ENCODE results near the gene PHACTR3.

The PHACTR3 gene

GRCh38 chr20:59828125-59829053 lies 224.0 kb downstream of the PHACTR3 start:
- TF ChIP-seq CTCF (conservative IDR thresholded peaks at IDR 0.05; ENCODE audit: control insufficient read depth, insufficient read depth, low read depth, low read length) = no peak
- H3K4me3 ChIP-seq (ENCODE audit: control insufficient read depth, low read depth, low read length) = no peak overlapping the region
- no peak for DNase-seq (ENCODE audit: low read depth)

- TF ChIP-seq CTCF (conservative IDR thresholded peaks at IDR 0.05; ENCODE audit: control insufficient read depth, insufficient read depth, low read depth, low read length) = no peak
- DNase-seq (ENCODE audit: low read depth) = no peak
- H3K4me3 ChIP-seq (ENCODE audit: control insufficient read depth, low read depth, low read length) = no peak overlapping the region
Observed at GRCh38 chr20:59829054-59829785, 224.9 kb downstream of the PHACTR3 start.

GRCh38 chr20:59829786-59830664 lies 225.7 kb downstream of the PHACTR3 start:
- H3K4me3 ChIP-seq (ENCODE audit: control insufficient read depth, low read depth, low read length) = no peak overlapping the region
- no peak for TF ChIP-seq CTCF (conservative IDR thresholded peaks at IDR 0.05; ENCODE audit: control insufficient read depth, insufficient read depth, low read depth, low read length)
- no peak for DNase-seq (ENCODE audit: low read depth)

- TF ChIP-seq CTCF (conservative IDR thresholded peaks at IDR 0.05; ENCODE audit: control insufficient read depth, insufficient read depth, low read depth, low read length) = no peak
- H3K4me3 ChIP-seq (ENCODE audit: control insufficient read depth, low read depth, low read length) = no peak overlapping the region
- no peak for DNase-seq (ENCODE audit: low read depth)
Observed at GRCh38 chr20:59830665-59831023, 226.3 kb downstream of the PHACTR3 start.

- no peak for TF ChIP-seq CTCF (conservative IDR thresholded peaks at IDR 0.05; ENCODE audit: control insufficient read depth, insufficient read depth, low read depth, low read length)
- no peak overlapping the region for H3K4me3 ChIP-seq (ENCODE audit: control insufficient read depth, low read depth, low read length)
- no peak for DNase-seq (ENCODE audit: low read depth)
Observed at GRCh38 chr20:59831024-59831915, 226.9 kb downstream of the PHACTR3 start.
